Activated CD4-positive, alpha-beta T cell treated with anti-CD3 and anti-CD28 coated beads, Interleukin-2, Interleukin-4, amounts not matched to agents 100 ng/mL and 50 ng/mL, durations not matched to agents 16 hours and 8 hours (primary cell): ENCODE results near the gene IL13.

ENCODE experiments used
- DNase-seq: peaks from one replicate; pipeline ENCODE4 v3.0.0-alpha.2; 2020; ENCODE audit warnings: low spot score

The IL13 gene

GRCh38 chr5:132655821-132656773 lies 1.9 kb upstream of the IL13 start:
- no peak for DNase-seq

DNA sequence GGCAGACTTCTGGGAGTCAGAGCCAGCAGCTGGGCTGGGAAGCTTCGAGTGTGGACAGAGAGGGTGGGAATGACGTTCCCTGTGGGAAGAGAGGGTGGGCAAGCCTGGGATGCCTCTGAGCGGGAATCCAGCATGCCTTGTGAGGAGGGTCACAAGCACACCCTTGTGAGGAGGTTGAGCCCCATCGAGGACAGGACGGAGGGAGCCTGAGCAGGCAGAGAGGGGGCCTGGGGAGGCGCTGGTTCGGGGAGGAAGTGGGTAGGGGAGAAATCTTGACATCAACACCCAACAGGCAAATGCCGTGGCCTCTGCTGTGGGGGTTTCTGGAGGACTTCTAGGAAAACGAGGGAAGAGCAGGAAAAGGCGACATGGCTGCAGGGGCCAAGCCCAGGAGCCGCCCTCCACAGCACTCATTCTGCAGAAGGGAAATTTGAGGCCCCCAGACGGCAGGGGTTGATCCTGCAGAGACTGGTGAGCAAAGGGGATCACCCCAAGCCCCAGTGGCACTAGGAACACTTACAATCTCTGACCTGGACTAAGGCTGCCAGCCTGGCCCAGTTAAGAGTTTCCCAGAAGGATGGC lies 1.1 kb upstream of the IL13 start:
- DNase-seq: no peak

GRCh38 chr5:132658381-132659302 lies 669 bp downstream of the IL13 start:
- DNase-seq: no peak

DNA sequence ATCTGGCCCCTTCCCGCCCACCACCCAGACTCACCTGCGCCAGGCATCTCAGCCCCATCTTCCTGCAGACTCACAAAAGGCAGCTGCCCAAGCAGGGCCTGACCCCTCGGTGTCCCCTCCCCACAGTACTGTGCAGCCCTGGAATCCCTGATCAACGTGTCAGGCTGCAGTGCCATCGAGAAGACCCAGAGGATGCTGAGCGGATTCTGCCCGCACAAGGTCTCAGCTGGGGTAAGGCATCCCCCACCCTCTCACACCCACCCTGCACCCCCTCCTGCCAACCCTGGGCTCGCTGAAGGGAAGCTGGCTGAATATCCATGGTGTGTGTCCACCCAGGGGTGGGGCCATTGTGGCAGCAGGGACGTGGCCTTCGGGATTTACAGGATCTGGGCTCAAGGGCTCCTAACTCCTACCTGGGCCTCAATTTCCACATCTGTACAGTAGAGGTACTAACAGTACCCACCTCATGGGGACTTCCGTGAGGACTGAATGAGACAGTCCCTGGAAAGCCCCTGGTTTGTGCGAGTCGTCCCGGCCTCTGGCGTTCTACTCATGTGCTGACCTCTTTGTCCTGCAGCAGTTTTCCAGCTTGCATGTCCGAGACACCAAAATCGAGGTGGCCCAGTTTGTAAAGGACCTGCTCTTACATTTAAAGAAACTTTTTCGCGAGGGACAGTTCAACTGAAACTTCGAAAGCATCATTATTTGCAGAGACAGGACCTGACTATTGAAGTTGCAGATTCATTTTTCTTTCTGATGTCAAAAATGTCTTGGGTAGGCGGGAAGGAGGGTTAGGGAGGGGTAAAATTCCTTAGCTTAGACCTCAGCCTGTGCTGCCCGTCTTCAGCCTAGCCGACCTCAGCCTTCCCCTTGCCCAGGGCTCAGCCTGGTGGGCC lies 1.9 kb downstream of the IL13 start:
- DNase-seq: no peak

DNA sequence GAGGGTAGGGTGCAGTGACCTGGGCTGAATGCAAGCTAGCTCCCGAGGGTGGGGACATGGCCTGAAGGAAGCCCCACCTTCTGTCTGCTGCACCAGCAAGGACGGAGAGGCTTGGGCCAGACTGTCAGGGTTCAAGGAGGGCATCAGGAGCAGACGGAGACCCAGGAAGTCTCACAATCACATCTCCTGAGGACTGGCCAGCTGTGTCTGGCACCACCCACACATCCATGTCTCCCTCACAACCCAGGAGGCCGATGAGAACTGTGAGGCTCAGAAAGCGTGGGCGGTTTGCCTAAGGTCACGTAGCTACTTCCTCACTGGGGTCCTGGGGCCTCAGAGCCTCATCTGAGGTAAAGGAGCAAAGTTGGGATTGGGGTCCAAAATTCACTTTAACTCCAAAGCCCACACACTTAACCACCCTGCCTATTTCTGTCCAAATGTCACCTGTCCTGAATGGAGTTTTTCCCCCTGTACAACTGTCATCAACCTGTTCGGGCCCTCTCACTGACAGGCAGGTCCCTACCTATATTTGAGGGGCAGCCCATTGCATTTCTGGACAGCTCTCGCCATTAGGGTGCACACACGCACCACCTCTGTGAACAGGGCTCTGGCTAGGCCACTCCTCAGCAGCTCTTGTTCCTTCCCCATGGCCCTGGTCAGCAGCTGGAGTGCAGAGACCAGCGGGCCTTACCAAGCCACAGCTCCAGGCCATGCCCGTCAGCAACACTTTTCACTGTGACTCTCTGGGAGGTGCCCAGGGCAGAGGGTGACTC lies 3.4 kb downstream of the IL13 start:
- DNase-seq: no peak

DNA sequence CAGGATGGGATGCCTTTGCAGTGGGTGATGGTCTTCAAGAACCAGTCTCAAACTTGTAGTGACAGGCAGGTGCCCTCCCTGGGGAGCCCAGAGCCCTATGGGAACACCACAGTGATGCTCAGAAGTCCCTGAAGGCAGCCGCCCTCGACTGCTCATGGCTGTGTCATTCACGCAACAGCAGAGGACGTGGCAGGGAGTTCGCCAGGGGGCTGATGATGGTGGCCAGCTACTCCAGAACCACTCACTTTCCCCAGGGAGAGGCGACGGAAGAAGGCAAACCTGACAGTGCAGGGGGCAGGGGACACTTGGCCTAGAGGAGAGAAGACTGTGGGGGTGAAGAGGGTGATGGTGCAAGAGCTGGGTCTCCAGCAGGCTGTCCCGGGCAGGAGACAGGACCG lies 4.0 kb downstream of the IL13 start:
- DNase-seq: no peak

- peak; percentile 81 for DNase-seq
Observed at GRCh38 chr5:132662925-132663770, 5.2 kb downstream of the IL13 start.

- DNase-seq: no peak
Observed at GRCh38 chr5:132663771-132664695, 6.1 kb downstream of the IL13 start.

DNA sequence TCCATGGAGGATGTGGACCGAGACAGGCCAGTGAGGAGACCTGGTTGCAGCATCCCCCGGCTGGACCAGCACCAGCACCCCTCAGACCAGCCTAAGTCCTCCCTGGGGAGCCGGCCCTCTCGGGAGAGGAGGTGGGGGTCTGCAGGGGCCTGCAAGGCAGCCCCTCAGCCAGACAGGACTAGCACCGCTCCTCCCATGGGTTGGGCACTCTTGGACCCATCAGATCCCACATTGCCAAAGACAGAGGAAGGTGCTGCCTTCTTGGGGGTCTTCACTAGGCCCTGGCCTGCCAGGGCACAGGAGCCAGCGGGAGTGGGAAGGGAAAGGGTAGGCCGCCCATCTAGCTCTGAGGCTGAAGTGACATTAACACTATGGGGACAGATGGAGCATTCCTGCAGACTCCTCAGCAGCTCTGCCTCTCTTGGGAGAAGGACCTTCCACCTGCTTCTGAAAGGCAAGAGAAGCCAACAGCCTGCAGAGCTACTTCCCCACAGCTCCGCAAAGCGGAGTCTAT lies 6.8 kb downstream of the IL13 start:
- DNase-seq: no peak

DNA sequence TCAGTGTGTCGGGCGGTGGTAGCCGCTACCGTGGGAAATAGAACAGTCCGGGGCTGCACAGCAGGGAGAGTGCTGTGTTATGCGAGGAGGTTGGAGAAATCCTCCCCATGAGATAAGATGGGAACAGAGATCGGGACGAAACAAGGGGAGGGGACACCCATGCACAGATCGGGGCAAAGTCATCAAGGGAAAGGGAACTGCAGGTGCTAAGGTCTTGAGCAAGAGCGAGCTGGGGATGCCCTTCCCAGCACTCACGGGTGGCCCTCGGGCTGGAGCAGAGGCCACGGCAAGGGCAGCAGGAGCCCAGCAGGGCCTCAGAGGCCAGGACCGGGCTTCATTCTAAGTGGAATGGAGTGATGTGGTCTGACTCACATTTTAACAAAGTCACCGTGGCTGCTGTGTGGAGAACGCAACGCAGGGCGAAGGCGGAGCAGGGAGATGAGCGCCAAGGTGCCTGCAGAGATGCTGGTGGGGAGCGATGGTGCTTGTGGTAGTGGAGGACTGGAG lies 7.7 kb downstream of the IL13 start:
- no peak for DNase-seq

DNA sequence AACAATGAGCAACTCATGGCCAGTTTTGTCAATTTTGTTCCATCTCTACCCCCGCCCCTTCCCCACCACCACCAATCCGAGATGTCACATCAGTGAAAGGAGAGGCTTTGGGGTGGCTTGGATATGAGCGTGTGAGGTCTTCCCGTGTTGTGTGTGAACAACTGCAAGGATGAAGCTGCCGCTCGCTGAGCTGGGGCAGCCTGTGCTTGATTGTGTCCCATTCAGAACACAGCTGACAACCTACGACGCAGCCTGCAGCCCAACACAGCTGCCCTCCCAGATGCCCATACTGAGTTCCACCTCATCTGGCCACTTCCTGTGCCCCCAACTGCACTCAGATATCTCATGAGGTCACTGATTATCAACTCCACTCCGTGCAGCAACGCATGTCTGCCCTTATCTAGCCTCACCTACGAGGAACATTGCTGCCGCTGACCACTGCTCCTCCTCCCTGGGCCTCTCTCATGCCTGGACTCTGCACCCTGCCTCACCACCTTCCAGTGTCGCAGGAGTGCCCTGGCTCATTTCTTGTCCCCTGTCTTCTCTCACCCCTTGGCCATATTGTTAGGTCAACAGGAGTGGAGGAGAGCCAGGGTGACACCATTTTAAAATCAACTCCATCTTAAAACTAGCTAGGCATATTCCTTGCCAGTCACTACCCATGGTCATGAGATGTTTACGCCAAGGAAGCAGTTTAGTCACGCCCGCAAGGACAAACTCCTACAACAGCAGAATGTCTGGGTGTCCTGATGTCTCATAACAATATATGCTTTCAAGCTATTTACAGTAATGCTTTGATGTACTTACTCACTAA lies 8.5 kb downstream of the IL13 start:
- DNase-seq: no peak

DNA sequence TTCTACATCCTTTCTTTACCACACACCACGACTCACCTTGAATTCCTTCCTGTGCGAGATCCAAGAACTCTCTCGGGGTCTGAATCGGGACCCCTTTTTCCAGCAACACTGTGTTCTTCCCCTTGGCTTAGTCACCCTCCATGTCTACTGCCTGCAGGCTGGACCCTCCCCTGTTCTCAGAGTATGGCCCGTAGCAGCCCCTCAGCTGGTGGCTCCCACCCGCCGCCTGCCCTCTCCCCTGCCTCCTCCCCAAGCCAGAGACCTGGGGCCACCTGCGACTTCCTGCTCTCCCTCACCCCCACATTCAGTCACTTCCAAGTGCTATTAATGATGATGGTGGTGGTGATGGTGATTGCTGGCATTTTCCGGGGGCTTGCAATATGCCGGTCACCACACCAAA lies 9.3 kb downstream of the IL13 start:
- DNase-seq: no peak

DNA sequence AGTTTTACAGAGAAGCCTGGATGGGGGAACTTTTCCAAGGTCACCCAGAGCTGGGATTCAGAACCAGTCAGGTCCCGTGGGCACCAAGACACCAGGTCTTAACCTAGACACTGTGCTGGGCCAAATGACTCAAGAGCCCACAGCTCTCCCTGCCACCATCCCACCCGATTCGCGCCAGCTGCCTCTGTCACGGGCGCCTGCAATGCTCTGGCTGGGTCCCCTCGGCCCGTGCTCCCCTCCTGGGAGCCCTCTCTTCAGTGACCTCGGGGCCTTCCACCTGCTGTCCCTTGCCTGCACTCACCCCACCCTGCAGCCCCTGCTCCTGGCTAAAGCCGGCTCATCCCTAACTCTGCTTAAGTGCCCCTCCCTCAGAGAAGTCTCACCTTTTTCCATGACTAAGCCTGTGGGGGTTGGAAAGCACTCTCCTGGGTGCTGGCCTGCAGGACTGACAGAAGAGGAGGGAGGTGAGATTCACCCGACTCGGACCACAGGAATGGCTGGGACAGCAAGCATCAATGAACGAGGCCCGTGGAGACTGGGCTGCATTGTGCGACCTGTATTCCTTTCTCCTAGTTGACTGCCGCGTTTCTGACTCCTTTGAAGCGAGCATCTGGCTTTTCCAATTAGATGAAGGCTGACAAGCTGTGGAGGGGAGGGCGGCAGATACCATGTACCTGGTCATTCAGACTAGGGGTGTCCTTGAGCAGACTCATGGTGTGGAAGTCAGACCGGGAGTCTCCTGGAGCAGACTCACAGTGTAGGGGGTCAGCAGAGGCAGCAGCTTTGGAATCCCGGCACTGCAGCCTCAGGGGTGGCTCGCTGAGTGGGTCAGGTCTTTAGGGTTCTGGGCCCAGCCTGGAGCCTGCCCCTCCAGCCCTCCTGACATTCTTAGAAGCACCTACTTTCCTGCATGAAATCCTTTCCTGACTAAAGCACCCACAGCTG lies 10.1 kb downstream of the IL13 start:
- DNase-seq: no peak

- DNase-seq: no peak
Observed at GRCh38 chr5:132668706-132669454, 10.9 kb downstream of the IL13 start.

DNA sequence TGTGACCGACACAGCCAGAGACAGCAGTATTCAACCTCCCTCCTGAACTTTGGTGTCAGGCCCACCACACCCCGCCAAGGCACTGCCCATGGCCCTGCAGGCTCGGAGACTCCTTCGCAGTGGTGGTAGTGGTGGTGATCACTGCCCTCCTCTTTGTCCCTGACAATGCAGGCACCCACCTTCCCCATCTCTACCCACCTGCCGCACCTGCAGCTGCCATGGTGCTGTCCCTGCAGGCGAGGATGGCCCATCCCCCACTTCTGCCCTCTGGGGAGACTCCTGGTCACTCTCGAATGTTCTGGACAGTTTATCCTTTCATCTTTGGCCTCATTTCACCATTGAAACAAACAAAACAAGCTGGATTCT lies 11.5 kb downstream of the IL13 start:
- DNase-seq: no peak
